Stimulated activated CD8-positive, alpha-beta memory T cell treated with anti-CD3 and anti-CD28 coated beads, Interleukin-15, amount 100 ng/mL, for 1 hour (primary cell): ENCODE data around the gene TECR.
"Not testable (repeated sequence)": the region's sequence is repeated elsewhere in the genome, so short reads cannot be mapped to it uniquely, and the experiment has no call there.

Experiments
- DNase-seq: peaks from one replicate; pipeline ENCODE4 v3.0.0-alpha.2; 2020; ENCODE audit warnings: low read depth

TECR gene

GRCh38 chr19:14536926-14537692, 7.7 kb downstream of the TECR start:
- no peak for DNase-seq

- DNase-seq: no peak
Observed at GRCh38 chr19:14540741-14541525, 11.5 kb downstream of the TECR start.

GRCh38 chr19:14541979-14542378, 12.6 kb downstream of the TECR start:
- DNase-seq: not testable (repeated sequence)

GRCh38 chr19:14542711-14543328, 13.4 kb downstream of the TECR start:
- DNase-seq: no peak

GRCh38 chr19:14544047-14544446, 14.7 kb downstream of the TECR start:
- DNase-seq: no peak

GRCh38 chr19:14544977-14545715, 15.8 kb downstream of the TECR start:
- DNase-seq: no peak

GRCh38 chr19:14545716-14546082, 16.3 kb downstream of the TECR start:
- DNase-seq: no peak

GRCh38 chr19:14550201-14550754, 20.9 kb downstream of the TECR start:
- DNase-seq: no peak

- DNase-seq: peak; percentile 56
Observed at GRCh38 chr19:14551134-14552005, 22.0 kb downstream of the TECR start.

GRCh38 chr19:14552006-14552360, 22.6 kb downstream of the TECR start:
- not testable (repeated sequence) for DNase-seq

- DNase-seq: no peak
Observed at GRCh38 chr19:14553042-14553938, 23.9 kb downstream of the TECR start.

- DNase-seq: no peak
Observed at GRCh38 chr19:14553939-14554243, 24.5 kb downstream of the TECR start.

GRCh38 chr19:14554382-14554812, 25.0 kb downstream of the TECR start:
- DNase-seq: no peak

- no peak for DNase-seq
Observed at GRCh38 chr19:14555918-14556661, 26.7 kb downstream of the TECR start.

GRCh38 chr19:14556662-14557188, 27.3 kb downstream of the TECR start:
- peak; percentile 37 for DNase-seq

GRCh38 chr19:14558370-14559066, 29.1 kb downstream of the TECR start:
- no peak for DNase-seq

GRCh38 chr19:14559916-14560775, 30.8 kb downstream of the TECR start:
- no peak for DNase-seq

- no peak for DNase-seq
Observed at GRCh38 chr19:14560776-14561108, 31.3 kb downstream of the TECR start.
